OCI-LY1 (cell line): Measurements from ENCODE around the gene RPRD1A.

Experiments used
- H2AFZ ChIP-seq: fragments of 200-600 bp; sonication (generic), shearing (Covaris generic); 2 replicates; pipeline ENCODE4 v1.6.0; 2014; ENCODE audit warnings: antibody characterized with exemption, mild to moderate bottlenecking, low read length
- H3F3A ChIP-seq: fragments of 200-600 bp; sonication (generic), shearing (Covaris generic); 2 replicates; pipeline ENCODE4 v1.6.0; 2014; ENCODE audit warnings: mild to moderate bottlenecking, antibody characterized with exemption, low read length, moderate library complexity; ENCODE audit not compliant: insufficient read depth
- H3K27ac ChIP-seq: fragments of 200-600 bp; sonication (generic); 2 replicates; pipeline ENCODE4 v1.5.1; 2014; ENCODE audit warnings: low read length, mixed run types, mild to moderate bottlenecking, low read depth; ENCODE audit not compliant: poor library complexity, severe bottlenecking
- H3K27me3 ChIP-seq: fragments of 200-600 bp; sonication (generic); 2 replicates; pipeline ENCODE4 v1.6.0; 2014; ENCODE audit warnings: antibody characterized with exemption, mild to moderate bottlenecking, low read length, moderate library complexity; ENCODE audit not compliant: insufficient read depth
- H3K36me3 ChIP-seq: fragments of 200-600 bp; sonication (generic); 2 replicates; pipeline ENCODE4 v1.6.1; 2014; ENCODE audit warnings: mild to moderate bottlenecking, antibody characterized with exemption, low read length, moderate library complexity, mixed read lengths; ENCODE audit not compliant: insufficient read depth
- H3K4me1 ChIP-seq: fragments of 200-600 bp; sonication (generic); 2 replicates; pipeline ENCODE4 v1.5.1; 2014; ENCODE audit warnings: mild to moderate bottlenecking, low read length, moderate library complexity; ENCODE audit not compliant: insufficient read depth, severe bottlenecking
- H3K4me2 ChIP-seq: fragments of 200-600 bp; sonication (generic), shearing (Covaris generic); 2 replicates; pipeline ENCODE4 v1.6.1; 2014; ENCODE audit warnings: low read length
- H3K4me3 ChIP-seq: fragments of 200-600 bp; sonication (generic); 2 replicates; pipeline ENCODE4 v1.5.1; 2014; ENCODE audit warnings: low read length, low read depth, mild to moderate bottlenecking, mixed read lengths; ENCODE audit not compliant: poor library complexity, severe bottlenecking
- H3K79me2 ChIP-seq: fragments of 200-600 bp; shearing (Covaris generic); 2 replicates; pipeline ENCODE4 v1.6.1; 2016; ENCODE audit warnings: mixed run types, low read length, mixed read lengths; ENCODE audit not compliant: insufficient read depth
- H3K9ac ChIP-seq: fragments of 200-600 bp; sonication (generic), shearing (Covaris generic); 2 replicates; pipeline ENCODE4 v1.6.1; 2014; ENCODE audit warnings: mild to moderate bottlenecking, low read length, mixed read lengths
- H3K9me2 ChIP-seq: fragments of 200-600 bp; sonication (generic), shearing (Covaris generic); 2 replicates; pipeline ENCODE4 v1.6.1; 2014; ENCODE audit warnings: low read depth, mild to moderate bottlenecking, low read length, mixed read lengths
- H3K9me3 ChIP-seq: fragments of 200-600 bp; shearing (Covaris generic); 2 replicates; pipeline ENCODE4 v1.6.1; 2014; ENCODE audit warnings: low read length, mixed read lengths
- H4K20me1 ChIP-seq: fragments of 200-600 bp; sonication (generic), shearing (Covaris generic); 2 replicates; pipeline ENCODE4 v1.6.0; 2016; ENCODE audit warnings: mild to moderate bottlenecking, low read length; ENCODE audit not compliant: insufficient read depth
- EZH2 ChIP-seq: fragments of 200-600 bp; sonication (generic), shearing (Covaris generic); IDR thresholded peaks from 2 replicates; pipeline ENCODE4 v1.8.0; 2017; ENCODE audit warnings: borderline replicate concordance, mixed run types, mild to moderate bottlenecking, antibody characterized with exemption, low read length, moderate library complexity, mixed read lengths
- TF ChIP-seq, protein P1 (sequence below): fragments of 200-600 bp; sonication (generic), shearing (Covaris generic); IDR thresholded peaks from 2 replicates; pipeline ENCODE4 v1.5.1; 2017; ENCODE audit warnings: mild to moderate bottlenecking, antibody characterized with exemption, low read length, moderate library complexity, mixed read lengths

RPRD1A gene

GRCh38 chr18:36114251-36114650, 46.9 kb upstream of the RPRD1A start:
- no peak overlapping the region for H3K27ac ChIP-seq
- TF ChIP-seq, protein P1, sequence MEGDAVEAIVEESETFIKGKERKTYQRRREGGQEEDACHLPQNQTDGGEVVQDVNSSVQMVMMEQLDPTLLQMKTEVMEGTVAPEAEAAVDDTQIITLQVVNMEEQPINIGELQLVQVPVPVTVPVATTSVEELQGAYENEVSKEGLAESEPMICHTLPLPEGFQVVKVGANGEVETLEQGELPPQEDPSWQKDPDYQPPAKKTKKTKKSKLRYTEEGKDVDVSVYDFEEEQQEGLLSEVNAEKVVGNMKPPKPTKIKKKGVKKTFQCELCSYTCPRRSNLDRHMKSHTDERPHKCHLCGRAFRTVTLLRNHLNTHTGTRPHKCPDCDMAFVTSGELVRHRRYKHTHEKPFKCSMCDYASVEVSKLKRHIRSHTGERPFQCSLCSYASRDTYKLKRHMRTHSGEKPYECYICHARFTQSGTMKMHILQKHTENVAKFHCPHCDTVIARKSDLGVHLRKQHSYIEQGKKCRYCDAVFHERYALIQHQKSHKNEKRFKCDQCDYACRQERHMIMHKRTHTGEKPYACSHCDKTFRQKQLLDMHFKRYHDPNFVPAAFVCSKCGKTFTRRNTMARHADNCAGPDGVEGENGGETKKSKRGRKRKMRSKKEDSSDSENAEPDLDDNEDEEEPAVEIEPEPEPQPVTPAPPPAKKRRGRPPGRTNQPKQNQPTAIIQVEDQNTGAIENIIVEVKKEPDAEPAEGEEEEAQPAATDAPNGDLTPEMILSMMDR: no peak
- no peak for TF ChIP-seq EZH2

DNA sequence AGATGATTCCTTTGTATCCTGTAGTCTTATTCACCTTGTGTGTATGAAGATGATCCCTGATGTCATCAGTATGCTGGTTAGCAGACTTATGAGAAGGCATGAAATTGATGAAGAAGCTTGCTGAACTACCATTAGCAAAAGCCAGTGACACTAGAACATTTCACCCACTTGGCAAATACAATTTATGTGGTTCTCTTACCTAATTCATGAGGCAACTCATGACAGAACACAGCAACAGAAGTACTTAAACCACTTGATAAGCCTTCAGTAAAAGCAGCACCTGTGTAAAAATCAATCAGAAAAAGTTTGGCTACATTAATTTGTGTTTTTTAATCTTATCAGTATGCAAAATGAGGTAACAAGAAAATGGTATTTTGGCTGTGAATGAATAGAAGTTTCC, 44.9 kb upstream of the RPRD1A start:
- no peak overlapping the region for H3K9ac ChIP-seq
- no peak overlapping the region for H3K4me3 ChIP-seq
- H3K9me3 ChIP-seq: no peaks in the 10 kb centered on the region
- no peaks in the 10 kb centered on the region for H3K4me1 ChIP-seq
- no peaks in the 10 kb centered on the region for H3K79me2 ChIP-seq
- no peaks in the 10 kb centered on the region for H3K27me3 ChIP-seq
- H3F3A ChIP-seq: no peaks in the 10 kb centered on the region
- H3K4me2 ChIP-seq: no peak overlapping the region
- no peaks in the 10 kb centered on the region for H3K9me2 ChIP-seq
- H2AFZ ChIP-seq: no peak overlapping the region
- no peak overlapping the region for H3K27ac ChIP-seq
- H3K36me3 ChIP-seq: peaks cover 59% of the 10 kb centered on the region
- no peak for TF ChIP-seq EZH2
- TF ChIP-seq, protein P1: no peak
- no peaks in the 10 kb centered on the region for H4K20me1 ChIP-seq

More at GRCh38 chr18:36114251-36114650, 46.9 kb upstream of the RPRD1A start:
- H3K4me2 ChIP-seq: no peak overlapping the region
- no peaks in the 10 kb centered on the region for H4K20me1 ChIP-seq
- H3K4me1 ChIP-seq: no peaks in the 10 kb centered on the region
- H3F3A ChIP-seq: no peaks in the 10 kb centered on the region
- H3K27me3 ChIP-seq: no peaks in the 10 kb centered on the region
- H2AFZ ChIP-seq: no peak overlapping the region
- H3K4me3 ChIP-seq: no peak overlapping the region
- no peaks in the 10 kb centered on the region for H3K79me2 ChIP-seq
- no peaks in the 10 kb centered on the region for H3K9me2 ChIP-seq
- H3K9me3 ChIP-seq: no peaks in the 10 kb centered on the region
- peaks cover 57% of the 10 kb centered on the region for H3K36me3 ChIP-seq
- H3K9ac ChIP-seq: no peak overlapping the region

- Histone ChIP-seq H3K9me3 (no peaks in the 10 kb centered on the region), H3K79me2 (no peaks in the 10 kb centered on the region), H3K4me1 (no peaks in the 10 kb centered on the region), H3K4me3 (no peak overlapping the region), H2AFZ (no peak overlapping the region), H3K27me3 (no peaks in the 10 kb centered on the region), H3K9me2 (no peaks in the 10 kb centered on the region), H3K27ac (no peak overlapping the region), H4K20me1 (no peaks in the 10 kb centered on the region), H3K9ac (no peak overlapping the region), H3K36me3 (peaks cover 46% of the 10 kb centered on the region), H3K4me2 (no peak overlapping the region), H3F3A (no peaks in the 10 kb centered on the region)
- TF ChIP-seq, protein P1: no peak
- TF ChIP-seq EZH2: no peak
Observed at GRCh38 chr18:36109737-36110136, 42.4 kb upstream of the RPRD1A start.
